Measurements from ENCODE around the gene NME4. TPM values are rescaled to one million over a fixed set of nuclear protein-coding genes. Genes with fewer than 3 reads are reported as not detected.
"Not testable (repeated sequence)": the region's sequence is repeated elsewhere in the genome, so short reads cannot be mapped to it uniquely, and the experiment has no call there.

NME4 gene
- total RNA-seq, 2 donors from 2014 or later = 68.7 to 91.2 TPM

GRCh38 chr16:381789-382717 lies 14.9 kb upstream of the NME4 start, which contains the start of gene PGAP6:
Gene PGAP6 (minus strand): TSS chr16:381978. CDS start chr16:381821, 157 bp downstream.
- Histone ChIP-seq H3K27me3 (replicated peaks; ENCODE audit: insufficient read depth) (no peaks in the 10 kb centered on the region), H3K4me1 (ENCODE audit: control insufficient read depth in 1 of 2, low read depth in 2 of 2) (peaks cover 9 to 31% of the 10 kb centered on the region in 2 donors), H3K36me3 (peaks cover 4% of the 10 kb centered on the region), H3K27ac (peak within 1 kb of the TSS; percentile 22 to 52), H3K9me3 (no peaks in the 10 kb centered on the region), H3K4me3 (peak within 1 kb of the TSS; percentile 93)
- ATAC-seq (ENCODE audit: insufficient number of reproducible peaks, low FRiP score, low read depth) (peak; percentile 45), DNase-seq (ENCODE audit: low spot score) (no peak)
- no peak for TF ChIP-seq CTCF (IDR thresholded peaks at IDR 0.05)

- no peak for TF ChIP-seq CTCF (IDR thresholded peaks at IDR 0.05)
- DNase-seq (ENCODE audit: low spot score) (no peak), ATAC-seq (ENCODE audit: insufficient number of reproducible peaks, low FRiP score, low read depth) (no peak)
- H3K4me3 ChIP-seq = peak overlapping the region; percentile 93
- H3K36me3 ChIP-seq = no peaks in the 10 kb centered on the region
- H3K4me1 ChIP-seq (ENCODE audit: control insufficient read depth in 1 of 2, low read depth in 2 of 2) = peaks cover 9 to 42% of the 10 kb centered on the region in 2 donors
- no peaks in the 10 kb centered on the region for H3K27me3 ChIP-seq (replicated peaks; ENCODE audit: insufficient read depth)
- H3K27ac ChIP-seq = no peak overlapping the region
- H3K9me3 ChIP-seq = no peaks in the 10 kb centered on the region
Observed at GRCh38 chr16:383326-384051, 13.5 kb upstream of the NME4 start.

- ATAC-seq (ENCODE audit: insufficient number of reproducible peaks, low FRiP score, low read depth) = no peak
- H3K27me3 ChIP-seq (replicated peaks; ENCODE audit: insufficient read depth) = no peaks in the 10 kb centered on the region
- no peak for DNase-seq (ENCODE audit: low spot score)
- no peaks in the 10 kb centered on the region for H3K36me3 ChIP-seq
- H3K4me1 ChIP-seq (ENCODE audit: control insufficient read depth in 1 of 2, low read depth in 2 of 2) = peaks cover 0 to 29% of the 10 kb centered on the region in 2 donors
- H3K27ac ChIP-seq = no peak overlapping the region
- no peak for TF ChIP-seq CTCF (IDR thresholded peaks at IDR 0.05)
- no peaks in the 10 kb centered on the region for H3K9me3 ChIP-seq
- H3K4me3 ChIP-seq = no peak overlapping the region
Observed at GRCh38 chr16:386641-387156, 10.3 kb upstream of the NME4 start.

- peak overlapping the region; percentile 31 for H3K4me3 ChIP-seq
- H3K27me3 ChIP-seq (replicated peaks; ENCODE audit: insufficient read depth); H3K9me3 ChIP-seq; ATAC-seq (ENCODE audit: insufficient number of reproducible peaks, low FRiP score, low read depth); H3K36me3 ChIP-seq; DNase-seq (ENCODE audit: low spot score): not testable (repeated sequence)
- peaks cover 0 to 24% of the 10 kb centered on the region in 2 donors for H3K4me1 ChIP-seq (ENCODE audit: control insufficient read depth in 1 of 2, low read depth in 2 of 2)
- H3K27ac ChIP-seq = peak overlapping the region in 1 of 2 donors; percentile 12
Observed at GRCh38 chr16:387761-388666, 9.0 kb upstream of the NME4 start.

- TF ChIP-seq CTCF (IDR thresholded peaks at IDR 0.05) = no peak
- no peak overlapping the region for H3K27ac ChIP-seq
- H3K4me3 ChIP-seq = no peak overlapping the region
- H3K36me3 ChIP-seq = no peaks in the 10 kb centered on the region
- DNase-seq (ENCODE audit: low spot score) (no peak), ATAC-seq (ENCODE audit: insufficient number of reproducible peaks, low FRiP score, low read depth) (no peak)
- H3K9me3 ChIP-seq = no peaks in the 10 kb centered on the region
- H3K27me3 ChIP-seq (replicated peaks; ENCODE audit: insufficient read depth) = no peaks in the 10 kb centered on the region
- H3K4me1 ChIP-seq (ENCODE audit: control insufficient read depth in 1 of 2, low read depth in 2 of 2) = peaks cover 0 to 16% of the 10 kb centered on the region in 2 donors
Observed at GRCh38 chr16:389352-389751, 7.6 kb upstream of the NME4 start.

Data from thoracic aorta (tissue), 2 donors.